NCI-H1105 (cell line): Measurements from ENCODE around the gene SNIP1.
"Not testable (repeated sequence)": the region's sequence is repeated elsewhere in the genome, so short reads cannot be mapped to it uniquely, and the experiment has no call there.

ENCODE experiments used
- DNase-seq: peaks from one replicate; lab custom pipeline; 2025; lab: John Stamatoyannopoulos, UW

The SNIP1 gene, protein sequence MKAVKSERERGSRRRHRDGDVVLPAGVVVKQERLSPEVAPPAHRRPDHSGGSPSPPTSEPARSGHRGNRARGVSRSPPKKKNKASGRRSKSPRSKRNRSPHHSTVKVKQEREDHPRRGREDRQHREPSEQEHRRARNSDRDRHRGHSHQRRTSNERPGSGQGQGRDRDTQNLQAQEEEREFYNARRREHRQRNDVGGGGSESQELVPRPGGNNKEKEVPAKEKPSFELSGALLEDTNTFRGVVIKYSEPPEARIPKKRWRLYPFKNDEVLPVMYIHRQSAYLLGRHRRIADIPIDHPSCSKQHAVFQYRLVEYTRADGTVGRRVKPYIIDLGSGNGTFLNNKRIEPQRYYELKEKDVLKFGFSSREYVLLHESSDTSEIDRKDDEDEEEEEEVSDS

GRCh38 chr1:37553927-37554808, at the start of gene SNIP1:
TSS of gene SNIP1 (minus strand) at chr1:37554293. CDS start at chr1:37554229, 64 bp downstream.
- DNase-seq, result peak; percentile 90

GRCh38 chr1:37602750-37603694, 48.9 kb upstream of the SNIP1 start:
- peak; percentile 32 for DNase-seq

GRCh38 chr1:37601441-37601840, 47.3 kb upstream of the SNIP1 start:
- no peak for DNase-seq

DNA sequence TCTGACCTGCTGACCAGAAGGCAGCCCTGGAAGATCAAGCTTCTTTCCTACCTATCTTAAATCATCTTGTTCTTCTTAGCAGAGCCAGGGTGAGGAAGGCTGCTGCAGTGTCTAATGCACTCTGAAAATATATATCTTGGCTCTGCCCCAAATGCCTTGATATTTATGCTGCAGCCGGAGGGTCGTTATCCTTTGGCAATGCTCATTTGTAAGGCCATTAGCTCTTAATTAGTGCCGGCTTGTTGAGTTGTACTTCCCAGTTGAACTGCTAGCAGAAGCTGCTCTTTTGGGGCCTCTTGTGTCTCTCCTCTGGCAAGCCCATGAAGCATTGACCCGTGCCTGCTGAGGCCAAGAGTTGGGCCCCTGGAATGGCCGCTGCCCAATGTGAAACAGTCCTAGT, 45.8 kb upstream of the SNIP1 start:
- peak; percentile 57 for DNase-seq

DNA sequence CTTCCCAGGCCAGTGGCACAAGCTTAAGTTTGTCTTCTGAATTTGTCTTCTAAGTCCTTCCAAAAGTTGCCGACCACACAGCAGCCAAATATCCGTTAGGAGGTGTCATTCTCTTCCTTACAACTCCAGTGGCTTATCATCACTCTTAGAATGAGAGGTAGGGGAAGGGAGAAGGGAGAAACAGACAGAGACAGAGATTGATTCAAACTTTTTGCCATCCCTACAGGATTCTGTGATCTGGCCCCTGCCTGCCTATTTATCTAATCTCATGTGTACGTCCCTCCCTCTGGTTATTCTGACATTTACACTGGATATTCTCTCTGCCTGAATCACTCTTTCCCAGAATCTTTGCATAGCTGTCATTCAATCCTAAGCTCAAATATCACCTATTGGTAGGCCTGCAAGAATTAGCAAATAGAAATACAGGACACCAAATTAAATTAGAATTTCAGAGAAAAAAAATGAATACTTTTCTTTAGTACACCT, 42.1 kb upstream of the SNIP1 start:
- no peak for DNase-seq

GRCh38 chr1:37595440-37596181, 41.5 kb upstream of the SNIP1 start, which contains the start of gene GNL2:
TSS of gene GNL2 (minus strand) at chr1:37595937. CDS start at chr1:37595822, 115 bp downstream.
- DNase-seq, result peak; percentile 96

GRCh38 chr1:37593726-37594125, 39.6 kb upstream of the SNIP1 start:
- no peak for DNase-seq

- DNase-seq, result no peak
These were observed 34.8 kb upstream of the SNIP1 start for GRCh38 chr1:37588939-37589338.

DNA sequence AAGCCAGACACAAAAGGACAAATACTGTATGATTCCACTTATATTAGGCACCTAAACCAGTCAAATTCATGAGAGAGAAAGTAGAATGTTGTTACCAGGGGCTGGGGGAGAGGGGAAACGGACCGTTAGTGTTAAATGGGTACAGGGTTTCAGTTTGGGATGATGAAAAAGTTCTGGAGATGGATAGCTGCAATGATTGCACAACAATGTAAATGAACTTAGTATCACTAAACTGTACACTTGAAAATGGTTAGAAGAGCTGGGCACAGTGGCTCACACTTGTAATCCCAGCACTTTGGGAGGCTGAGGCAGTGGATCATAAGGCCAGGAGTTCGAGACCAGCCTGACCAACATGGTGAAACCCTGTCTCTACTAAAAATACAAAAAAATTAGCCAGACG, 30.5 kb upstream of the SNIP1 start:
- DNase-seq, result not testable (repeated sequence)

GRCh38 chr1:37575692-37576091, 21.6 kb upstream of the SNIP1 start:
- no peak for DNase-seq

DNA sequence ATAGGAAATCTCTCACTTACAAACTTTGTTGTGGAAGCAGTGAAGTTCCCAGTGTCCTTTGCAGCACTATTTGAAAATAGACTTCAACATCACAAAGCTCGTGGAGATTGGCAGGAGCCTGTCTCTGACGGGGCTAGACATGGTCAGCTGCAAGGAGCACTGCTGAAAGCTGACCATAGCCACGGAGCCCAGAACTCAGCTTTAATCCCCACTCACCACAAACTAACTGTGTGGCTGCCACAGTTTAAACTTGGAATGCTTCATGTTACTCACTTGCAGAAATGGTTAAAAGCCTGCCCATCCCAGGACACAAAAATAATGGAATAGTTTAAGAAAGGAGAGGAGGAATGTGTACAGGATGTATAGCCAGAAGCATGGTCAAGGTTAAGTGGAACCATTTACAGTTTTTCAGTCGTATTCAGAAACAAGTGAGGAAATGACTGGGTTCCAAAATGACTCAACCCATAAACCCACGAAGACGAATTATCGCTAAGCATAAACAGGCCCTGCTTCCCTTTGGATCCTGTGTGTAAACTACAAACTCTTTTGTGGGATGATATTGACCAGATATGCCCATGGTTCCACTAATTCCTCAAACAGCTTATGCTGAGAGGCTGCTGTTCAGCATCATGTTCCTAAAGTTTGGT, 20.9 kb upstream of the SNIP1 start:
- DNase-seq, result no peak

DNA sequence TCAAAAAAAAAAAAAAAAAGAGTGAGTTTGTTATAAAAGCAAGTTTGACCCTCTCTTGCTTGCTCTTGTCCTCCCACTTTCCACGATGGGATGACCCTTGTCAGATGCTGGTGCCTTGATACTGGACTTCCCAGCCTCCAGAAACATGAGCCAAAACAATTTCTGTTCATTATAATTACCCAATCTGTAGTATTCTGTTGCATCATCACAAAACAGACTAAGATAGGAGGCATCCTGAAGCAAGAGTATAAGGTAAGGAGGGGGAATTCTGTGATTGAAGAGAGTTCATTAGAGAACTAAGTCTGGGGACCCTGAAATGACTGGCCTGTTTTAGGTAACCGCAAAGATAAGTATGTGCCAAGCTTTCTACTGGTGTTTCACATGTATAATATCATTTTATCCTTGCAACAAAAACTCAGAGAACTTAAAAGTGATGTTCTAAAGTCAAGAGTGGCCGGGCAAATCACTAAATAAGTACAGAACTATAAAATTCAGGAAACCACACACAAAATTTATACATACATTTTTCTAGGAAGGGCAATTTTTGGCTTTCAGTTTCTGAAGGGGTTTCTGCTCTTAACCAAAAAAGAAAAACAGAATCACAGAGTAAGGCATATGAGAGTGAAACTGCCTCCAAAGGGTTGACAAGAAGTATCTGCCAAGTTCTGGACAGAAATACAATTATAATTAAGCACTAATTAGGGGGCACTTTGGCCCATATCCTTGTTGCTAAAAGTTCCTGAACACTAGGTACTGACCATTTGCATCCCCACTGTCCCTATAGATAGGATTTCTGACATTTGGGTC, 16.6 kb upstream of the SNIP1 start:
- DNase-seq, result no peak

DNA sequence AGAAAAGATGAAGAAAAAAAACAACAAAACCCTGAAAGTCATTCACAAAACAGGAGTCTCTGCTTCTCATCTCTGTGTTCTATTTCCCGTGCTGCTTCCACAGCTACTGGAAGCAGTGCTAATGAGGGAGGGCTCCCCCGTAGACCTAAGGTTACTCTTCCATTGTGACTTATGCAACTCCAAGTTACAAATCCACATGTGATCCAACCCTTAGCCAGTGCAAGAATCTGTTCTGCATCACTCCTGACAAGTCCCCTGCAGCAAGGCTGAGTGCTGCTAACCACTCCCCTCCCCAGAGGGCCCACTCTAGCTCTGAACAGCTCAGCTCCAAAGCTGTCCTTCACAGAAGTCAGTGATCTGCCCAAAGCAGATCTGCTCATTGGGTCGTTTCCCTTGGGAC, 12.9 kb upstream of the SNIP1 start:
- no peak for DNase-seq

DNA sequence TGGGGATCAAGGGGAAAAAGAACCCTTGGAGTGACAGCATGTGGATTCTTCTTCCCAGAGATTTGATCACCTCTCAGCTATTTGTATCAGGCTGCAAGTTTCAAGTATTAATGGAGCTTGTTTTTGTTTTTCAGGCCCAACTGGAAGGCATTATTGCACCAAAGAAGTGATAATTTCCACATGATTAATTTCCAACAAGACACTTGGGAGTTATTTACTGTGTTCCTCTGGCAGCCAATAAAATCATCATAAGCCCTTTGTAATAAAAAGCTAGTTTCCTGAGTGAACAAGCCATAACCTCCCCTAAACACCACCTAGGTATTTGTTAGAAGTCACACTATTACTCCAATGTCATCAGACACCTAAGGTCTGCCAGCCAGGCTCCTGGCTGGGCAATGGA, 10.8 kb upstream of the SNIP1 start:
- DNase-seq, result no peak

- no peak for DNase-seq
These were observed 8.9 kb upstream of the SNIP1 start for GRCh38 chr1:37562984-37563383.

- no peak for DNase-seq
These were observed 7.3 kb upstream of the SNIP1 start for GRCh38 chr1:37561133-37562132.

GRCh38 chr1:37560401-37561132, 6.5 kb upstream of the SNIP1 start:
- no peak for DNase-seq
